CD4-positive, alpha-beta T cell treated with Interleukin-6 for 4 hours (primary cell): Measurements from ENCODE around the gene ZNF638.

ENCODE experiments used
- DNase-seq: peaks from one replicate; pipeline ENCODE4 v3.0.0-alpha.2; 2020; ENCODE audit warnings: mixed read lengths

The ZNF638 gene

GRCh38 chr2:71337776-71338175, 6.2 kb downstream of the ZNF638 start:
- no peak for DNase-seq

DNA sequence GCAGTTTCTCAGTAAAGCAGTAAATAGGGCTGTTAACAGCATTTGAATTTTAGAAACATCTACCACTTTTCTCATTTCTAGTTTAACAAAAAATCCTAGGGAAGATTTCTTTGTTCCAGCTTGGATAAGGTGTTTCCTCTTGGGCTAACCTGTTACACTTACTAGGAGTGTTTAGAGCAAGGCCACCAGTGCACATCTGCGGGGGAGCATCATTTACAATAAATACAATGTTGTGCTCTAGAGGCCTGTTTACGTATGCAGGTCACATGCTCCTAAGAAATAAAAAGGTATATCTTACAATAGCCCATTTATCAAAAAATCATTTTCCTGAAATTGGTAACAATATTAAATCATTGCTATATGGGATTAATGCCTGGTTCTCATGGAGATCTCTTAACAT, 8.1 kb downstream of the ZNF638 start:
- DNase-seq: no peak

- no peak for DNase-seq
Observed at GRCh38 chr2:71340176-71340575, 8.6 kb downstream of the ZNF638 start.

DNA sequence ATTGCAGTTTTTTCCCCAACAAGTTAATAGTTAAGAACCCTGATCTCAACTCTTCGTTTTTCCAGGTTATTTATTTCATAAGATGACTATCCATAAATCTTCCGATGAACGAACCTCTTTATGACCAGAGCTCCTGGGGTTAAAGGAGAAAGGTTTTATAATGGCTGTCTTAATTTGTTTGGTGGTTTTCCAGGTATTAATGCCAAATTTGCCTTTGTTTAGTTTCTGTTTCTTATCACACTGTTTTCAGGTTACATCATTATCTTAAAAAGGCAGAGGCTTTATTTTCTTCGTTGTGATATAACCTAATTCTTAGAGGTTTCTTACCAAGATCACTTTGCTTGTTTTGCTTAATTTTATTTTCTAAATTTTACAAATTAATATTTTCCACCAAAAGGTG, 10.1 kb downstream of the ZNF638 start:
- no peak for DNase-seq

- DNase-seq: no peak
Observed at GRCh38 chr2:71346065-71346464, 14.5 kb downstream of the ZNF638 start.

GRCh38 chr2:71347517-71347916, 15.9 kb downstream of the ZNF638 start:
- DNase-seq: peak; percentile 20

DNA sequence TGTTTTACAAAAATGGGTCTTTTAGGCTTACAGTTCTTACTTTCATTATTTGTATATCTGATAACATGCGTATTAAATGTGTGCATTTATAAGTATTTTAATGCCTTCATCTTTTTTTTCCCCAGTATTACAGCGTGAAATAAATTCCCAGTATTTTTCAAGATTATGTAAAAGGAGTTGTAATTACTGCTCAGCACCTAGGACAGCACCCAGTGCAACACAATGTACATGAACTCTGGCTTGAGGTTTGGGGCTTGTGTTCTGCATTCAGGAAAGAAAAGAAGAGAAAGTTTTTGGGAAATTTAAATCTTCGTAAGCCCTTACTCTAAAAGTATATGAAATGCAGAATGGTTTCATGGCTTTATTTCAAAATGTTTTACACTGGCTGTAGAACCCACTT, 16.7 kb downstream of the ZNF638 start:
- DNase-seq: peak; percentile 28

DNA sequence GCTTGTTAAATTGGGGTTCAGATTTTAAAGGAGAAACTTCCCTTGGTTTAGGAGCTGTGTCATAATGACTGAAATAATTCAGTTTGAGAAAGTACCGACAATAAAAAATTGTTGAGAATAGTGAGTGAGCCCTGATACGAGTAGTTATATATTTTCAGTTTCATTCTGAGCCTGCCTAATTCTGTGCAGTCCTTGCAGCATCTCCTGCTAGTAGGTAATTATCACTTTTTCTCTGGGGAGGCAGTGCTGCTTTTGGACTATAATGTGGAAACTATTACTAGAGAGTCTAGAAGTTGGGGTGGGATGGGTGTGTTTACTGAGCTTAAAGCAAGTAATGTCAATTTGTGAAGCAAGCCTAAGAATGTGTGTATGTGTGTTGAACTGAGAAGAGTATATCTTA, 21.7 kb downstream of the ZNF638 start:
- no peak for DNase-seq

DNA sequence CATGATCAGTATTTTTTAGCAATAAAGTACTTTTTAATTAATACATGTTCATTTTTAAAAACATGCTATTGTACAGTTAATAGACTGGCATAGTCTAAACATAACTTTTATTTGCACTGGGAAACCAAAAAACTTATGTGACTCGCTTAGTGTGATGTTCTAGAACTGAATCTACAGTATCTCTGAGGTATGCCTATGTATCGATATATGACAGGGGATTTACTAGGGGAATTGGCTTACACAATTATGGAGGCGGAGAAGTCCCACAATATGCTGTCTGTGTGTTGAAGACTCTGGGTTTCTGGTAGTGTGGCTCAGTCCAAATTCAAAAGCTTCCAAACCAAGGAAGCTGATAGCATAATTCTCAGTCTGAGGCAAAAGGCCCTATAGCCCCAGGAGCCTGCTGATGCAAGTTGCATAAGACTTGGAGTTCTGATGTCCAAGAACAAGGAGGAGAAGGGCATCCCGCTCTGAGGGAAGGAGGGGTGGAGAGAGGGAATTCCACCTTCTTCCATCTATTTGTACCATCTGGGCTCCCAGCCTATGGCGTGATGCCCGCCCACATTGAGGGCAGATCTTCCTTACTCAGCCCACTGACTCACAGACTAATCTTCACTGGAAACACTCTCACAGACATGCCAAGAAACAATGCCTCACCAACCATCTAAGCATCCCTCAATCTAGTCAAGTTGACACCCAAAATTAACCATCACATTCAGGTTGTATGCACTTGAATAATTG, 27.5 kb downstream of the ZNF638 start:
- DNase-seq: no peak

DNA sequence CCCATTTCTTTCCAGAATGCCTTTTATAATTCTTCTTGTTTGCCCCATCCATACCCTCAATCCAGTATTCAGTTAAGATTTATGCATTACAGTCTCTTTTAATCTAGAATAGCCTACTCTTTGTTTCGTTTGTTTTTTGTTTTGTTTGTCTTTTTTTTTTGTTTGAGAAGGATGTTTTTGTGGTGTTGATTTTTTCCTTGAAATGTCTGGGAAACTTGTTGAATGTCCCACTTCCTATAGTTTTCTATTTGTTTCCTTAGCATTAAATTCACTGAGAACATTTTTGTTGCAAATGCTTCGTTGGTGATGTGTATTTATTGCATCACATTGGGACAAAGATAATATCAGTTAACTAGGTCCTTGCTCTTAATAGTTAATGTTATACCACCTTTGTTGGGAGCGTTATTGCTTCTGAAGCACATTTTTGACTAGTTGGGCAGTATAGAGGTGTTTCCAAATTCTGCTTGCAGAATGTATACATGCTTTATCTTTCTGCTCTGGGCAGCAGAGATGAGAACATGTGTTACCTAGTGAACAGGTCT, 28.9 kb downstream of the ZNF638 start:
- no peak for DNase-seq

DNA sequence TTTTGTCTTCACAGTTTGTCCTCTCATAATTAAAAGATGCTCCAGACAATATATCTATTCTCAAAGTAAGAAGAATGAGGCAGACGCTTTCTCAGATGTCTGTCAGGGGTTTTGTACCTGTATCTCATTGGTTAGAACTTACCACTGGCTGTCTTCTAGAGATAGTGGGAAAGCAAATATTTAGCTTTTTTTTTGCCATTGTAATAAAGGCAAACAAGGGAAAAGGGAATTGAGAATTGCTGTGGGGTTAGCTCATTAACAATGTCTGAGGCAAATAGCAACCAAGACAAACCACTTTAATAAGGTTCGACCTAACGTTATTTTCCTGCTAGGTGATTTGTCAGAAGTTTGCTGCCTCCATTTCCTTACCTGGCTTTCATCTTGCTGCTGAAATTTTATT, 30.0 kb downstream of the ZNF638 start:
- no peak for DNase-seq

- DNase-seq: no peak
Observed at GRCh38 chr2:71362447-71362846, 30.9 kb downstream of the ZNF638 start.

- no peak for DNase-seq
Observed at GRCh38 chr2:71370015-71370414, 38.4 kb downstream of the ZNF638 start.

DNA sequence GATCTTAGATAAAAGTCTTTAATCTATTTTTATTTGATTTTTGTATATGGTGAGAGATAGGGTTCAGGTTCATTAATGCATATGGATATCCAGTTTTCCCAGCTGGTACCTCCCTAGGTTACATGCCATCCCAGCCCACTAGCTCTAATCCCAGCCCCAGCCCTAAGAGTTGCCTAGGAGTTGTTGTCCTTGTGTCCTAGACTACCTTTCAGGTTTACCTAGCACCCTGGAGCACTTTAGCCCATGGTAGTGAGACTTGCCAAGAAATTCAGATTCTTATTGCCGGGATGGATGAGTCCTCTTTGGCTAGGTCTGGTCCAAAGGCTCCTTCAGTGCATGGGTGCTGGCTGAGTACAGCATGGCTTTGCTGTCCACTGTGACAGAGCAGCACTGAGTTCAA, 40.5 kb downstream of the ZNF638 start:
- no peak for DNase-seq

DNA sequence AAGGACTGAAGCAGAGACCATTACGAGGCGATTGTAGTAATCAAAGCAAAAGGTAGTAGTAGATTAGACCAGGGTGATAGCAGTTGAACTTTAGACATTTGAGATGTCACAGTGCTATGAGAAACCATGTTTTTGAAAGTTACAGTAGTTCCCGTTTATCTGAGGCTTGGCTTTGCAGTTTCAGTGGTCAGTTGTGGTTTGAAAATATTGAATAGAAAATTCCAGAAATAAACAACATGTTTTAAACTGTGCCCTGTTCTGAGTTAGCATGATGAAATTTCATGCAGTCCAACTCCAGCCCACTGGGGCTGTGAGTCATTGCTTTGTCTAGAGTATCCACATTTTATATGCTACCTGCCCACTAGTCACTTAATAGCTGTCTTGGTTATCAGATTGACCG, 47.5 kb downstream of the ZNF638 start:
- no peak for DNase-seq

- no peak for DNase-seq
Observed at GRCh38 chr2:71380665-71381064, 49.1 kb downstream of the ZNF638 start.

- DNase-seq: no peak
Observed at GRCh38 chr2:71385012-71385411, 53.4 kb downstream of the ZNF638 start.

DNA sequence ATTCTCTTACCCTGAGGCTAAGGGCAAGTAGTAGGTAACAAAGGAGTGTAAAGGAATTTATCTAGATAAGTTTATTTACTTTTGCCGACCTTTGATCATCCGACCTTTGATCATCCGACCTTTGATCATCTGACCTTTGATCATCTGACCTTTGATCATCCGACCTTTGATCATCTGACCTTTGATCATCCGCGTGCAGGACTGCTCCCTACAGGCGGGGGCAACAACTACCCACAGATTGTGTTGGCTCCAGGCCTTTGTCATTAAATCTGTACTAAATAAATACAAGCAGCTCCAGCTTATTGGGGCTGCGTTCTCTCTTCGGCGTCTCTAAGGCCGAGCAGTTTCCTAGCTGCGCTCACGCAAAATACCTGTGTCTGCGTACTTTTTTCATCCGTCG, 56.6 kb downstream of the ZNF638 start:
- no peak for DNase-seq

DNA sequence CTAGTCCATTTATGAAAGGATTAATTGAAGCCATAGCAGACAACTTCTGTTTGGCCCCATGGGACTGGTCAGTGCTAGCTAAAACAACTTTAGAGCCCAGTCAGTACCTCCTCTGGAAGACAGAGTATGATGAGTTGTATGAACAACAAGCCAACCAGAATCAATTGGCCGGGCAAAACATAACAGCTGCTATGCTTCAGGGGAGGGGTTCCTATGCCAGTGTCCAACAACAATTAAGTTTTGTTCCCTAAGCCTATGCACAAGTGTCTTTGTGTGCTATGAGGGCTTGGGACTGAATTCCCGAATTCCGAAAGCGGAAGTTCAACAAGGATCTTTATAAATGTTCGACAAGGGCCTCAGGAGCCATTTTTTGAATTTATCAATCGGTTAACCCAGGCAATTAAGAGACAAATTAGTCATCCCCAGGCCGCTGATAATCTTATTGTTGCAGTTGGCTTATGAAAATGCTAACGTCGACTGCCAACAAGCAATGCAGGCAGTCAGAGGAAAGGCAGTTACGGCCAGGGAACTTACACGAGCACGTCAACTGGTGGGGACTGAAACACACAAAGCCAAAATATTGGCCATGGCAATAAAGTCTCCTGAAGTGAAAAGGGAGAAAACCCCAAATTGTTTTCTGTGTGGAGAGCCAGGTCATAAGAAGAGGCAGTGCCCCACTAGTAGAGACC, 57.9 kb downstream of the ZNF638 start:
- DNase-seq: no peak

- no peak for DNase-seq
Observed at GRCh38 chr2:71393216-71393615, 61.6 kb downstream of the ZNF638 start.

GRCh38 chr2:71395471-71395870, 63.9 kb downstream of the ZNF638 start:
- no peak for DNase-seq

DNA sequence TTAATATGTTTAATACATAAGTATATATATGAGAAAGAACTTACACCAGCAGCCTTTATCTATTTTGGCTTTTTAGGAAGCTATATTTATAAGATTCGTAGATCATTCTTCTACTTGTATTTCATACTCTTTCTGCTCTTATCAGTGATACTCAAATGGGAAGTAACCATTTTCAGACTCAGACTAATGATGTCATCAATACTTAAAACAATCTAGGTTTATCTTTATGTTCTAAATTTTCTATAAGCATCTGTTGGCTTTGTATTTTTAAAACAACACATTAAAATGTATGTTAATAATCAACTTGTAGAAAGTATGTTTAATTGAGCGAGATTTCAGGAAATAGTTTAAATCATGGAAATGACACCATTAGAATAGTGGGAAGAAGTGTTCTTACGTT, 70.8 kb downstream of the ZNF638 start:
- no peak for DNase-seq

GRCh38 chr2:71409611-71410010, 78.0 kb downstream of the ZNF638 start:
- no peak for DNase-seq

GRCh38 chr2:71410696-71411095, 79.1 kb downstream of the ZNF638 start:
- DNase-seq: no peak
